HEK293T (cell line): Measurements from ENCODE around the gene USP31.

ENCODE experiments used
- CTCF ChIA-PET: fragments of 350-600 bp; formaldehyde crosslinking; extraction: SDS; loops from one replicate; lab custom pipeline; 2021; ENCODE audit warnings: antibody characterized with exemption, inconsistent platforms; lab: Yijun Ruan, JAX
- POLR2A ChIA-PET: fragments of 350-600 bp; formaldehyde crosslinking; extraction: SDS; loops from one replicate; lab custom pipeline; 2020; ENCODE audit warnings: antibody characterized with exemption, inconsistent platforms; lab: Yijun Ruan, JAX
- DNase-seq: peaks from one replicate; pipeline ENCODE4 v3.0.0; 2012; ENCODE audit warnings: mixed read lengths; ENCODE audit errors: extremely low spot score
- ARNT ChIP-seq: fragments of 450-650 bp; IDR thresholded peaks from 2 replicates; pipeline ENCODE4 v1.6.1; 2017; ENCODE audit warnings: mild to moderate bottlenecking
- BHLHE40 ChIP-seq: fragments of 450-650 bp; IDR thresholded peaks from 2 replicates; pipeline ENCODE4 v1.6.1; 2016; ENCODE audit warnings: mild to moderate bottlenecking, moderate library complexity, borderline replicate concordance
- CTBP1 ChIP-seq: fragments of 450-650 bp; IDR thresholded peaks from 2 replicates; pipeline ENCODE4 v1.6.1; 2016; ENCODE audit warnings: borderline replicate concordance
- ELF4 ChIP-seq: fragments of 450-650 bp; IDR thresholded peaks from 2 replicates; pipeline ENCODE4 v1.6.1; 2017; ENCODE audit warnings: antibody characterized with exemption
- FOXA1 ChIP-seq: fragments of 450-650 bp; IDR thresholded peaks from 2 replicates; pipeline ENCODE4 v1.6.1; 2016; ENCODE audit warnings: mild to moderate bottlenecking
- FOXK2 ChIP-seq: fragments of 450-650 bp; IDR thresholded peaks from 2 replicates; pipeline ENCODE4 v1.6.1; 2016; ENCODE audit warnings: mild to moderate bottlenecking
- FOXM1 ChIP-seq: fragments of 450-650 bp; IDR thresholded peaks from 2 replicates; pipeline ENCODE4 v1.6.1; 2017; ENCODE audit warnings: mild to moderate bottlenecking, borderline replicate concordance
- HDGF ChIP-seq: fragments of 450-650 bp; IDR thresholded peaks from 2 replicates; pipeline ENCODE4 v1.6.1; 2017; ENCODE audit warnings: antibody characterized with exemption, borderline replicate concordance
- L3MBTL2 ChIP-seq: fragments of 450-650 bp; conservative IDR thresholded peaks from 2 replicates; pipeline ENCODE4 v1.6.1; 2016; ENCODE audit warnings: mild to moderate bottlenecking
- LEF1 ChIP-seq: fragments of 450-650 bp; IDR thresholded peaks from 2 replicates; pipeline ENCODE4 v1.6.1; 2017; ENCODE audit warnings: mild to moderate bottlenecking, borderline replicate concordance
- NFRKB ChIP-seq: fragments of 450-650 bp; IDR thresholded peaks from 2 replicates; pipeline ENCODE4 v1.6.1; 2016; ENCODE audit warnings: mild to moderate bottlenecking, moderate library complexity
- PKNOX1 ChIP-seq: fragments of 450-650 bp; IDR thresholded peaks from 2 replicates; pipeline ENCODE4 v1.6.1; 2016
- SP1 ChIP-seq: fragments of 450-650 bp; IDR thresholded peaks from 2 replicates; pipeline ENCODE4 v1.6.1; 2017
- SUZ12 ChIP-seq: fragments of 450-650 bp; IDR thresholded peaks from 2 replicates; pipeline ENCODE4 v1.6.1; 2016; ENCODE audit warnings: mild to moderate bottlenecking
- TARDBP ChIP-seq: fragments of 450-650 bp; IDR thresholded peaks from 2 replicates; pipeline ENCODE4 v1.6.1; 2016
- ZNF384 ChIP-seq: fragments of 450-650 bp; IDR thresholded peaks from 2 replicates; pipeline ENCODE4 v1.6.1; 2016

Gene USP31

GRCh38 chr16:23051587-23051986 lies 97.7 kb downstream of the USP31 start:
- ChIA-PET CTCF (no interaction called here), POLR2A (no interaction called here)
- DNase-seq: no peak
- TF ChIP-seq SUZ12 (no peak), PKNOX1 (no peak), ZNF384 (no peak), FOXM1 (no peak)

- ChIA-PET POLR2A (no interaction called here), CTCF (no interaction called here)
- no peak for TF ChIP-seq PKNOX1
- no peak for TF ChIP-seq SUZ12
- no peak for TF ChIP-seq HDGF
- no peak for TF ChIP-seq ZNF384
- TF ChIP-seq ELF4: no peak
- TF ChIP-seq FOXK2: no peak
- TF ChIP-seq CTBP1: no peak
- DNase-seq: peak; percentile 38
Measured at GRCh38 chr16:23048164-23048563, 101.1 kb downstream of the USP31 start.

GRCh38 chr16:23045025-23045424 lies 104.2 kb downstream of the USP31 start:
- ChIA-PET CTCF (no interaction called here), POLR2A (no interaction called here)
- TF ChIP-seq PKNOX1: no peak
- TF ChIP-seq HDGF: no peak
- TF ChIP-seq FOXK2: no peak
- no peak for TF ChIP-seq ELF4
- TF ChIP-seq NFRKB: no peak
- TF ChIP-seq ZNF384: no peak
- TF ChIP-seq SP1: no peak
- TF ChIP-seq LEF1: no peak
- TF ChIP-seq ARNT: no peak
- TF ChIP-seq CTBP1: no peak
- TF ChIP-seq FOXM1: no peak
- no peak for TF ChIP-seq L3MBTL2
- TF ChIP-seq SUZ12: no peak
- no peak for TF ChIP-seq TARDBP
- no peak for TF ChIP-seq BHLHE40
- no peak for TF ChIP-seq FOXA1
- no peak for DNase-seq

GRCh38 chr16:23040246-23040645 lies 109.0 kb downstream of the USP31 start:
- ChIA-PET CTCF (no interaction called here), POLR2A (no interaction called here)
- DNase-seq: no peak
- TF ChIP-seq ZNF384: no peak
- no peak for TF ChIP-seq CTBP1
- no peak for TF ChIP-seq LEF1

- no peak for DNase-seq
- CTCF ChIA-PET: no interaction called here
- POLR2A ChIA-PET: no interaction called here
- no peak for TF ChIP-seq SUZ12
Measured at GRCh38 chr16:23039118-23039517, 110.1 kb downstream of the USP31 start.

GRCh38 chr16:23035240-23035639 lies 114.0 kb downstream of the USP31 start:
- DNase-seq: no peak
- TF ChIP-seq ELF4 (no peak), TARDBP (no peak), FOXM1 (no peak), FOXA1 (no peak), SP1 (no peak), CTBP1 (no peak), HDGF (no peak), FOXK2 (no peak), SUZ12 (no peak), BHLHE40 (no peak), NFRKB (no peak), L3MBTL2 (no peak), ARNT (no peak), LEF1 (no peak), ZNF384 (no peak), PKNOX1 (no peak)
- CTCF ChIA-PET: no interaction called here
- POLR2A ChIA-PET: no interaction called here

GRCh38 chr16:23031508-23032098 lies 117.6 kb downstream of the USP31 start:
- CTCF ChIA-PET: no interaction called here

More at GRCh38 chr16:23031508-23032098, 117.6 kb downstream of the USP31 start:
- no peak for DNase-seq
- TF ChIP-seq FOXK2 (no peak), NFRKB (no peak), PKNOX1 (no peak), ZNF384 (no peak), HDGF (no peak), FOXA1 (no peak), TARDBP (no peak), FOXM1 (no peak), SP1 (no peak)
- POLR2A ChIA-PET: no interaction called here
